HL-60/S4 (cell line): ENCODE data around the gene CD28.
"Not testable (repeated sequence)": the region's sequence is repeated elsewhere in the genome, so short reads cannot be mapped to it uniquely, and the experiment has no call there.

Experiments
- in situ Hi-C: fragments of 300-500 bp; cut with MboI; formaldehyde crosslinking; loops from 2 replicates; pipeline ENCODE4 v1.14.3; 2022; ENCODE audit warnings: low sequenced_read_pairs

The CD28 gene

DNA sequence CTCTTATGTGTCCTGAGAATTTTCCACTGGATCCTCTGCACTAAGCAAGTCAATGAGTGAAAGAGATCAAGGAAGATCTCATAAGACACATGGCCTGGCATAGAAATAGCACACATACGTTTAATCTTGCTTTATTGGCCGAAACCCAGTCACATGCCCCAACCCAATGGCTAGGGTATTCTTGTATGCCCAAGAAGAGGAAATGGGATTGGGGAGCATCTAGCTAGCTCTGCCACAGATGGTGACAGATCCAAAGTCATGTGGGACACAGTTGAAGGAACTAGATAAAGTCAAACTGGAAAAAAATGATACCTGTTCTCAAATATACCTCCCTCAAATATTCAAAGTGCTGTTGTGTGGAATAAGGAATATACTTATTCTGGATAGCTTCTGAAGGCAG, 74.7 kb downstream of the CD28 start:
- in situ Hi-C loops, result no loop called here

DNA sequence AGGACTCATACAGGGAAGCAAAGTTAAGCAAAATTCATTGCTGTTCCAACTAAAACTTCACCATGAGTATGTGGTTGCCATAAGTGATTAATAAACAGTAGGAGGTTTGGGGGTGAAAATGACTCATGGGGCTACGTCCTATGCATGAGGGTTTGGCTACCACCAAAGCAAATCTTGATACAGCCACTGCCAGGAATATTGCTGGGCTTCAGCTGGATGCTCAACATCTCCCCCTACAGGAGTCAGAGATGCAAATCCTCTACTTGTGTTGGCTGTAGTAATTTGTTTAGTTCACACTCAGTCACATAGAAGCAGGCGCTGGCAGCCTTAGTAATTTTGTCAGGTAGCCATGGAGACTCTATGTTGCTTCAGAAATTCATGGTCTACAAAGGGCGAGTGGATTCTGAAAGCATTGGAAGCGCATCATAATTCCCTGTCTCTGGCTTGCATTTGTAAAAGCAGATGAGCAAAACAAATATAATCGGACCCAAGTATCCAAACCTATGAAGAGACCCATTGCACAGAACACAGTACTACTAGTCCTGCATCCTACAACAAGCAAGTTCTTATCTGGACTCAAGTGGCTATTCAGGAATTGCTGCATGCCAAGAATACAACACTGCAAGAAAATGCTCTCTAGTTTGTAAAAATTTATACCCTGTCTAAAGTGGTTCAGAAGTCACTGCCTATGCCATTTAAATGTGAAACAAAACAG, 76.0 kb downstream of the CD28 start:
- in situ Hi-C loops, result no loop called here

DNA sequence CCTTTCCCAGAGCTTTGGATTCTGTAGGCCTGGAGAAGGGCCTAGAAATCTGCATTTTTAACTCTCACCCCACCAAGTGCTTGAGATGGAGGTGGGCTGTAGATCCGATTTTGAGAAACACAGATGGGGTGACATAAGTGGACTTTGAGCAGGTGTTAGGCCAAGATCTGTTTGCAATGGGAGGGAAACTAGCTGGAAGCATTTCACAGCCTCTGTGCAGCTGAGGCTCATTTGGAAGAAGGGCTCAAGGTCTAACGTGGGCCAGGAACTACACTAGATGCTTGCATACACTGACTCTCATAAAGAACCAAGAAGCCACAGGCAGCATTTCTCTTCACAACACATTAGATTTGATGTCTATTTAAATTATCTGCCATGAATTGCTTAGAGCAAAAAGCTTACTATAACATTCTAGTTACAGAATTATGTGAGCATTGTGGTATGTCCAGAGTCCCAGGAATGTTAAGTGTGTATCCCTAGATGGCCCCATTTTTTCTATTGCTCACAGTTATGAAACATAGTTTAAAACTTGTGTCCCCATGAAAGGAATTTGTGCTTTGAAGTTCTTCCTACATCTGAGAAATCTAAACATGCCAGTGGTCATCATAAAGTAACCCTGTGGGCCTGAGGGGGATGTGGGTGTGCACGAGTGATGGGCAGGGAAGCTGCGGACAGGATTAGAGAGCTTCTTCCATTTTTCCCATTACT, 77.2 kb downstream of the CD28 start:
- in situ Hi-C loops, result no loop called here

DNA sequence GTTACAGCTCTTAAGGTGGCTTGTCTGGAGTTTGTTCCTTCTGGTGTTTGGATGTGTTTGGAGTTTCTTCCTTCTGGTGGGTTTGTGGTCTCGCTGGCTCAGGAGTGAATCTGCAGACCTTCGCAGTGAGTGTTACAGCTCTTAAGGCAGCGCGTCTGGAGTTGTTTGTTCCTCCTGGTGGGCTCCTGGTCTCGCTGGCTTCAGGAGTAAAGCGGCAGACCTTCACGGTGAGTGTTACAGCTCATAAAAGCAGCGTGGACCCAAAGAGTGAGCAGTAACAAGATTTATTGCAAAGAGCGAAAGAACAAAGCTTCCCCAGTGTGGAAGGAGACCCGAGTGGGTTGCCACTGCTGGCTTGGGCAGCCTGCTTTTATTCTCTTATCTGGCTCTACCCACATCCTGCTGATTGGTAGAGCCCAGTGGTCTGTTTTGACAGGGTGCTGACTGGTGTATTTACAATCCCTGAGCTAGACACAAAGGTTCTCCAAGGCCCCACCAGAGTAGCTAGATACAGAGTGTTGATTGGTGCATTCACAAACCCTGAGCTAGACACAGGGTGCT, 78.4 kb downstream of the CD28 start:
- in situ Hi-C loops, result not testable (repeated sequence)

DNA sequence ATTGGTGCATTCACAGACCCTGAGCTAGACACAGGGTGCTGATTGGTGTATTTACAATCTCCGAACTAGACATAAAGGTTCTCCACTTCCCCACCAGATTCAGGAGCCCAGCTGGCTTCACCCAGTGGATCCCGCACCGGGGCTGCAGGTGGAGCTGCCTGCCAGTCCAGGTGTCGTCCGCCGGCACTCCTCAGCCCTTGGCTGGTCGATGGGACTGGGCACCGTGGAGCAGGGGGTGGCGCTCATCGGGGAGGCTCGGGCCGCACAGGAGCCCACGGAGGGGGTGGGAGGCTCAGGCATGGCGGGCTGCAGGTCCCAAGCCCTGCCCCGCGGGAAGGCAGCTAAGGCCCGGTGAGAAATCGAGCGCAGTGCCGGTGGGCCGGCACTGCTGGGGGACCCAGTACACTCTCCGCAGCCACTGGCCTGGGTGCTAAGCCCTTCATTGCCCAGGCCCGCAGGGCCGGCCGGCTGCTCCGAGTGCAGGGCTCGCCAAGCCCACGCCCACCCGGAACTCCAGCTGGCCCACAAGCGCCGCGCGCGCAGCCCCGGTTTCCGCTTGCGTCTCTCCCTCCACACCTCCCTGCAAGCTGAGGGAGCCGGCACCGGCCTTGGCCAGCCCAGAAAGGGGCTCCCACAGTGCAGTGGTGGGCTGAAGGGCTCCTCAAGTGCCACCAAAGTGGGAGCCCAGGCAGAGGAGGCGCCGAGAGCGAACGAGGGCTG, 79.1 kb downstream of the CD28 start:
- in situ Hi-C loops, result not testable (repeated sequence)

DNA sequence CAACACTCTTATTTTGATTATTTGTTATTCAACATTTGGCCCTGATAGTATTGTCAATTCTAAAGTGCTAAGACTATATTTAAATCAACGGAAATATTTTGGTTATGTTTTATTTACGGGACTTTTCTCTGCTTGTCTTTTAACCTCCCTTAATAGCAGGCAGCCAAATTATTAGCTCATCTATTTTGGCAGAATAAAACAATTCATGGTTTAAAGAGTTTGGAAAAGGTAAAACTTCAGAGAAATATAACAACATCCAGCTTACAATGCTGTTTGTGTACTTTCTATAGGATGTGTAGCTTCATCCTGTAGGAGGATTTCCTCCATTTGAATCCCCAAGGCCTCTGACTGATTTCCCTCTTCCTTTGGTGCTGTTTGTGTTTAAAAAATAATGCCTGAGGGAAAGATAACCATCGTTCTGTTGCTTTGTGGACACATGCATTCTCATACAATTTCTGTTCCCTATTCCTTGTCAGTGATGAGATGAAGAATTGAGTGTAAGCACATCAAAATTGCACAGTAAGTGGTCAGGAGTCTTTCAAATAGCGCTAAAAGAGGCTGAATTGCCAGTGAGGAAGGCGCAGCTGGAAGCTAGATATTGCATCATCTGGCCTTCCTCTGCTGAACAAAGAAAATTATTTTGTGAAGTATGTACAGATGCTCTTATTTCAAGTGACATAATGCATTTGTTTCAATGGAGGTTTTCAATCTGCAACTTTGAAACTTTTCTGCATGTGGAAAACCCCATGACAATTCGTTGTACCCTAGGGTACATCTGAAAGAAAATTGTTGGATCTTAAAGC, 80.3 kb downstream of the CD28 start:
- in situ Hi-C loops, result no loop called here

DNA sequence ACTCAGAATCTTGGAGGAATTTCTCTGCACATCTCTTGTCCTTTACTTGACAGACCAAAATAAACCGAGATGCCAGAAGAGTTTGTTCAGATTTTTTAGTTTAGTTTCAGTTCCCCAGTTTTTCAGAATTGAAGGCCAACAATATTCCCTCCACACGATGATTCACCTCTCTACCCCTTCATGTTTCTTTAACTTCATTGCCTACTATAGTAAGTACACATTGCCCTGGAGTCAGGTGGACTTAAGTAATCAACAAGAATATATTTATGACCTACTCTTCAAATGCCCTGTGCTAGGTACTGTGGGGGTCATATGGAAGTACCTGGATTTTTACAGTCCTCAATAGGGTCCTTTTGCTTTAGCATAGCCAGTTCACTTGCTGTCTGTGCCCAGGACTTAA, 81.5 kb downstream of the CD28 start:
- in situ Hi-C loops, result no loop called here
